Measurements from ENCODE around the gene MMP21. TPM values are rescaled to one million over a fixed set of nuclear protein-coding genes. Genes with fewer than 3 reads are reported as not detected.

Gene MMP21
- total and polyA plus RNA-seq, 10 of the 15 experiments (the other 5 are each of a cell fraction or from before 2014, with no cell fraction given) = 0.08 to 0.24 TPM; not detected in 8

DNA sequence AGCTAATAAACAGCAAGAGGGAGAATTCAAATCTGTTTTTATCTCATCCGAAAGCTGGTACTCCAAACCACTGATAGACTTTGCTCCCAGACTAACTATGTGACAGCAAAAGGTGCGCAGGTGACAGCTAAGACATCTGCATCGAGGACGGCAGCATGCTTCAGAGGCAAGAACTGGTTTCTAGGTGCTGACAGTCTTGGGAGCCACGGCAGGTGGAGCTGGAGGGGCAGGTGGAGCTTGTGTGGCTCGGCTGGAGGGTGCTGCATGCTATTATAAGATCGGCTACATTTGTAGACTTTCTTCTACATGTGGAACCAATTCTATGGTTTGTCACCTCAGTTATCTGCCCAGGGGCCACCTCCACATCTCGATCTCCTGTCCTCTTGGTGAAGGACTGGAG is 21.8 kb upstream of the MMP21 start (continued):
- TF ChIP-seq, protein P1, sequence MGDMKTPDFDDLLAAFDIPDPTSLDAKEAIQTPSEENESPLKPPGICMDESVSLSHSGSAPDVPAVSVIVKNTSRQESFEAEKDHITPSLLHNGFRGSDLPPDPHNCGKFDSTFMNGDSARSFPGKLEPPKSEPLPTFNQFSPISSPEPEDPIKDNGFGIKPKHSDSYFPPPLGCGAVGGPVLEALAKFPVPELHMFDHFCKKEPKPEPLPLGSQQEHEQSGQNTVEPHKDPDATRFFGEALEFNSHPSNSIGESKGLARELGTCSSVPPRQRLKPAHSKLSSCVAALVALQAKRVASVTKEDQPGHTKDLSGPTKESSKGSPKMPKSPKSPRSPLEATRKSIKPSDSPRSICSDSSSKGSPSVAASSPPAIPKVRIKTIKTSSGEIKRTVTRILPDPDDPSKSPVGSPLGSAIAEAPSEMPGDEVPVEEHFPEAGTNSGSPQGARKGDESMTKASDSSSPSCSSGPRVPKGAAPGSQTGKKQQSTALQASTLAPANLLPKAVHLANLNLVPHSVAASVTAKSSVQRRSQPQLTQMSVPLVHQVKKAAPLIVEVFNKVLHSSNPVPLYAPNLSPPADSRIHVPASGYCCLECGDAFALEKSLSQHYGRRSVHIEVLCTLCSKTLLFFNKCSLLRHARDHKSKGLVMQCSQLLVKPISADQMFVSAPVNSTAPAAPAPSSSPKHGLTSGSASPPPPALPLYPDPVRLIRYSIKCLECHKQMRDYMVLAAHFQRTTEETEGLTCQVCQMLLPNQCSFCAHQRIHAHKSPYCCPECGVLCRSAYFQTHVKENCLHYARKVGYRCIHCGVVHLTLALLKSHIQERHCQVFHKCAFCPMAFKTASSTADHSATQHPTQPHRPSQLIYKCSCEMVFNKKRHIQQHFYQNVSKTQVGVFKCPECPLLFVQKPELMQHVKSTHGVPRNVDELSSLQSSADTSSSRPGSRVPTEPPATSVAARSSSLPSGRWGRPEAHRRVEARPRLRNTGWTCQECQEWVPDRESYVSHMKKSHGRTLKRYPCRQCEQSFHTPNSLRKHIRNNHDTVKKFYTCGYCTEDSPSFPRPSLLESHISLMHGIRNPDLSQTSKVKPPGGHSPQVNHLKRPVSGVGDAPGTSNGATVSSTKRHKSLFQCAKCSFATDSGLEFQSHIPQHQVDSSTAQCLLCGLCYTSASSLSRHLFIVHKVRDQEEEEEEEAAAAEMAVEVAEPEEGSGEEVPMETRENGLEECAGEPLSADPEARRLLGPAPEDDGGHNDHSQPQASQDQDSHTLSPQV (IDR thresholded peaks at IDR 0.05) = no peak
- TF ChIP-seq, protein P2, sequence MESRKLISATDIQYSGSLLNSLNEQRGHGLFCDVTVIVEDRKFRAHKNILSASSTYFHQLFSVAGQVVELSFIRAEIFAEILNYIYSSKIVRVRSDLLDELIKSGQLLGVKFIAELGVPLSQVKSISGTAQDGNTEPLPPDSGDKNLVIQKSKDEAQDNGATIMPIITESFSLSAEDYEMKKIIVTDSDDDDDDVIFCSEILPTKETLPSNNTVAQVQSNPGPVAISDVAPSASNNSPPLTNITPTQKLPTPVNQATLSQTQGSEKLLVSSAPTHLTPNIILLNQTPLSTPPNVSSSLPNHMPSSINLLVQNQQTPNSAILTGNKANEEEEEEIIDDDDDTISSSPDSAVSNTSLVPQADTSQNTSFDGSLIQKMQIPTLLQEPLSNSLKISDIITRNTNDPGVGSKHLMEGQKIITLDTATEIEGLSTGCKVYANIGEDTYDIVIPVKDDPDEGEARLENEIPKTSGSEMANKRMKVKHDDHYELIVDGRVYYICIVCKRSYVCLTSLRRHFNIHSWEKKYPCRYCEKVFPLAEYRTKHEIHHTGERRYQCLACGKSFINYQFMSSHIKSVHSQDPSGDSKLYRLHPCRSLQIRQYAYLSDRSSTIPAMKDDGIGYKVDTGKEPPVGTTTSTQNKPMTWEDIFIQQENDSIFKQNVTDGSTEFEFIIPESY (IDR thresholded peaks at IDR 0.05) = no peak
- TF ChIP-seq MEF2A (IDR thresholded peaks at IDR 0.05; ENCODE audit: insufficient read depth, low read depth, low read length) (no peak), CBFB (IDR thresholded peaks at IDR 0.05; ENCODE audit: low read depth) (no peak), ZZZ3 (IDR thresholded peaks at IDR 0.05; ENCODE audit: control insufficient read depth, insufficient read length, low read depth) (no peak), SRF (IDR thresholded peaks at IDR 0.05; ENCODE audit: low read depth in 2 of 2, low read length in 2 of 2) (no peak), TAF1 (IDR thresholded peaks at IDR 0.05; ENCODE audit: borderline replicate concordance, low read depth, low read length) (no peak)
